ENCODE results near the gene SCO1.

The SCO1 gene

DNA sequence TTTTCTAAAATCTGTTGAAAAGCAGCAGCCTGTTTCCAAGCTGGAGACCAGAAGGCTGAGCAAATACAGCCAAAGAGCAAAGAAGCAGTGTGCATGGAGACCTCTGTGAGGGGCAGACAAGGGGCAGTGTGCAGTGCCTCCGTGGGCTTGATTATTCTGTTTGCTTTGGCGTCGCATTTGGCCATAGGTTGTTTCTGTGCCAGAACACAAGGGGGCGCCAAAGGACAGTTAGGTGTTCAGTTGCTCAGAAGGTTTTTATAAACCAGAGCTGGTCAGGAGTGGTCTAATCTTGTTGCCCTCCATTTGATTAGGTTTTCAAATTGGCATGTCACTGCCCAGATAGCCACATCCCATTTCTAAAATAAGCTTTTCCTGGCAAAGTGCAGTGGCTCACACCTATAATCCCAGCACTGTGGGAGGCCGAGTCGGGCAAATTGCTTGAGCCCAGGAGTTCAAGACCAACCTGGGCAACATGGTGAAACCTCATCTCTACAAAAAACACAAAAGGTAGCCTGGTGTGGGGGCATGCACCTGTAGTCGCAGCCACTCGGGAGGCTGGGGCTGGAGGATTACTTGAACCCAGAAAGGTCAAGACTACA is 50.8 kb downstream of the SCO1 start:
- no peak overlapping the region for H2AFZ ChIP-seq (ENCODE audit: low read depth, low read length)
- peaks cover 6% of the 10 kb centered on the region; the same call in 1 of the 2 replicates for H3K36me3 ChIP-seq (ENCODE audit: insufficient read depth, low read length)
- no peaks in the 10 kb centered on the region for H3K4me1 ChIP-seq (ENCODE audit: insufficient read depth, low read length)
- H3K9ac ChIP-seq (ENCODE audit: low read depth, low read length) = no peak overlapping the region
- no peaks in the 10 kb centered on the region for H3K79me2 ChIP-seq (ENCODE audit: insufficient read depth, low read length)
- peak; percentile 77 for ATAC-seq (ENCODE audit: insufficient read depth, low read depth)
- peak; percentile 70 for DNase-seq
- H3K4me3 ChIP-seq (ENCODE audit: low read depth in 1 of 2, low read length in 2 of 2) = no peak overlapping the region
- no peak for TF ChIP-seq EZH2 (IDR thresholded peaks at IDR 0.05; ENCODE audit: borderline replicate concordance, low read depth, low read length, severe bottlenecking)
- TF ChIP-seq, protein P1, sequence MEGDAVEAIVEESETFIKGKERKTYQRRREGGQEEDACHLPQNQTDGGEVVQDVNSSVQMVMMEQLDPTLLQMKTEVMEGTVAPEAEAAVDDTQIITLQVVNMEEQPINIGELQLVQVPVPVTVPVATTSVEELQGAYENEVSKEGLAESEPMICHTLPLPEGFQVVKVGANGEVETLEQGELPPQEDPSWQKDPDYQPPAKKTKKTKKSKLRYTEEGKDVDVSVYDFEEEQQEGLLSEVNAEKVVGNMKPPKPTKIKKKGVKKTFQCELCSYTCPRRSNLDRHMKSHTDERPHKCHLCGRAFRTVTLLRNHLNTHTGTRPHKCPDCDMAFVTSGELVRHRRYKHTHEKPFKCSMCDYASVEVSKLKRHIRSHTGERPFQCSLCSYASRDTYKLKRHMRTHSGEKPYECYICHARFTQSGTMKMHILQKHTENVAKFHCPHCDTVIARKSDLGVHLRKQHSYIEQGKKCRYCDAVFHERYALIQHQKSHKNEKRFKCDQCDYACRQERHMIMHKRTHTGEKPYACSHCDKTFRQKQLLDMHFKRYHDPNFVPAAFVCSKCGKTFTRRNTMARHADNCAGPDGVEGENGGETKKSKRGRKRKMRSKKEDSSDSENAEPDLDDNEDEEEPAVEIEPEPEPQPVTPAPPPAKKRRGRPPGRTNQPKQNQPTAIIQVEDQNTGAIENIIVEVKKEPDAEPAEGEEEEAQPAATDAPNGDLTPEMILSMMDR (IDR thresholded peaks at IDR 0.05; ENCODE audit: borderline replicate concordance, extremely low read depth, low read length, poor library complexity, severe bottlenecking) = peak; percentile 94
- no peaks in the 10 kb centered on the region for H4K20me1 ChIP-seq (ENCODE audit: insufficient read depth, low read length)
- H3K4me2 ChIP-seq (ENCODE audit: insufficient read depth, low read length) = no peak overlapping the region
- H3K27ac ChIP-seq (ENCODE audit: low read length) = no peak overlapping the region
- no peaks in the 10 kb centered on the region for H3K9me3 ChIP-seq (ENCODE audit: insufficient read depth, low read length, severe bottlenecking)
- H3K27me3 ChIP-seq (ENCODE audit: insufficient read depth, low read length, poor library complexity) = no peaks in the 10 kb centered on the region

DNA sequence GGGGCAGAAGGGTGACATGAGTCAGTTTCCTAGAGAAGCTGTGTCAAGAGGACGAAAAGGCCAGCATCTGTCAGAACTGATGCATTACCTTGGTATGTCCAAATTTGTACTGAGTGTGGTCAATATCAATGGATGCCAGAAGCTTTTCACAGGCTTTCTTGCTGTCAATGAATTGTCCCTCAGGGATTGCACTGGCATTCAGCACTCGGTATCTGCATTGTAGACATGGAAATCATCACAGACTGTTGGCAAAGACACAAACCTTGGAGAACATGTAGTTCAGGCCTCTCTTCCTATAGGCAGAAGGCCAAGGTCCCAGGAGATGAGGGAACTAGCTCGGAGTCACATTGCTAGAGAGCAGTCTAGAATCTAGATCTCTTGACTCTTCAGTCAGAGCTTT is 56.9 kb downstream of the SCO1 start:
- ATAC-seq (ENCODE audit: insufficient read depth, low read depth) (no peak), DNase-seq (no peak)
- no peaks in the 10 kb centered on the region for H3K27me3 ChIP-seq (ENCODE audit: insufficient read depth, low read length, poor library complexity)
- peaks cover 29% of the 10 kb centered on the region; the same call in 1 of the 2 replicates for H3K36me3 ChIP-seq (ENCODE audit: insufficient read depth, low read length)
- no peak overlapping the region for H3K27ac ChIP-seq (ENCODE audit: low read length)
- no peaks in the 10 kb centered on the region for H3K79me2 ChIP-seq (ENCODE audit: insufficient read depth, low read length)
- H3K9me3 ChIP-seq (ENCODE audit: insufficient read depth, low read length, severe bottlenecking) = no peaks in the 10 kb centered on the region
- H3K9ac ChIP-seq (ENCODE audit: low read depth, low read length) = no peak overlapping the region
- H3K4me2 ChIP-seq (ENCODE audit: insufficient read depth, low read length) = no peak overlapping the region
- no peaks in the 10 kb centered on the region for H4K20me1 ChIP-seq (ENCODE audit: insufficient read depth, low read length)
- TF ChIP-seq EZH2 (IDR thresholded peaks at IDR 0.05; ENCODE audit: borderline replicate concordance, low read depth, low read length, severe bottlenecking) = no peak
- TF ChIP-seq, protein P1 (IDR thresholded peaks at IDR 0.05; ENCODE audit: borderline replicate concordance, extremely low read depth, low read length, poor library complexity, severe bottlenecking) = no peak
- H3K4me3 ChIP-seq (ENCODE audit: low read depth in 1 of 2, low read length in 2 of 2) = no peak overlapping the region
- H2AFZ ChIP-seq (ENCODE audit: low read depth, low read length) = no peak overlapping the region
- no peaks in the 10 kb centered on the region for H3K4me1 ChIP-seq (ENCODE audit: insufficient read depth, low read length)

DNA sequence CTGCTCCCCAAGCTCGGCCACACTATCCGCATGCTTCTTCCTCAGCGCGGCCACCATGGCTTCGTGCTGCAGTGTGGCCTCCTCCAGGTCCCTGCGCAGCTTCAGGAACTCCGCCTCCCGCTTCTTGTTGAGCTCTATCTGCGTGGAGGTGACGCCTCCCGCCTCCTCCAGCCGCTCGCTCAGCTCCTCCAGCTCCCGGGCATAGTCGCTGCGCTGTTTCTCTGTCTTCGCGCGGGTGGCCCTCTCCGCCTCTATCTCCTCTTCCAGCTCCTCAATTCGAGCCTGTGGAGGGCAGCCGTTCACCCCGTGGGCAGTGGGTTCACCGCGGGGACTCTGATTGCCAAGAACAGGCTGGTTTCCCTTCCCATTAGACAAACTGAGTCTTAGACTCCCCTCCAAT is 59.2 kb downstream of the SCO1 start:
- ATAC-seq (ENCODE audit: insufficient read depth, low read depth) = no peak
- no peaks in the 10 kb centered on the region for H3K4me1 ChIP-seq (ENCODE audit: insufficient read depth, low read length)
- H3K79me2 ChIP-seq (ENCODE audit: insufficient read depth, low read length) = no peaks in the 10 kb centered on the region
- DNase-seq = no peak
- H3K27me3 ChIP-seq (ENCODE audit: insufficient read depth, low read length, poor library complexity) = no peaks in the 10 kb centered on the region
- H3K36me3 ChIP-seq (ENCODE audit: insufficient read depth, low read length) = peaks cover 29% of the 10 kb centered on the region; the same call in 1 of the 2 replicates
- TF ChIP-seq, protein P1 (IDR thresholded peaks at IDR 0.05; ENCODE audit: borderline replicate concordance, extremely low read depth, low read length, poor library complexity, severe bottlenecking) = no peak
- no peak for TF ChIP-seq EZH2 (IDR thresholded peaks at IDR 0.05; ENCODE audit: borderline replicate concordance, low read depth, low read length, severe bottlenecking)
- no peak overlapping the region for H3K4me3 ChIP-seq (ENCODE audit: low read depth in 1 of 2, low read length in 2 of 2)
- H3K9me3 ChIP-seq (ENCODE audit: insufficient read depth, low read length, severe bottlenecking) = no peaks in the 10 kb centered on the region
- no peak overlapping the region for H3K4me2 ChIP-seq (ENCODE audit: insufficient read depth, low read length)
- no peak overlapping the region for H2AFZ ChIP-seq (ENCODE audit: low read depth, low read length)
- no peak overlapping the region for H3K27ac ChIP-seq (ENCODE audit: low read length)
- H3K9ac ChIP-seq (ENCODE audit: low read depth, low read length) = no peak overlapping the region
- no peaks in the 10 kb centered on the region for H4K20me1 ChIP-seq (ENCODE audit: insufficient read depth, low read length)

Data from DND-41 (cell line).